Progenitor cell of endocrine pancreas (in vitro differentiated cells): ENCODE measurements around the gene GPRIN3. TPM values are rescaled to one million over a fixed set of nuclear protein-coding genes. Genes with fewer than 3 reads are reported as not detected.

Source experiments
- DNase-seq: peaks from one replicate; pipeline ENCODE4 v3.0.0; 2021; ENCODE audit warnings: low spot score; ENCODE audit not compliant: unreplicated experiment
- H3K27ac Mint-ChIP-seq: 2 replicates; pipeline ENCODE4 v1.8.0; 2021; ENCODE audit warnings: mild to moderate bottlenecking, moderate library complexity, mixed read lengths
- H3K27me3 Mint-ChIP-seq: 2 replicates; pipeline ENCODE4 v1.8.0; 2021; ENCODE audit warnings: mixed read lengths
- H3K36me3 Mint-ChIP-seq: 2 replicates; pipeline ENCODE4 v1.8.0; 2022; ENCODE audit warnings: mixed read lengths; ENCODE audit not compliant: insufficient read depth
- H3K4me1 Mint-ChIP-seq: 2 replicates; pipeline ENCODE4 v1.8.0; 2021; ENCODE audit warnings: low read depth, mixed read lengths
- H3K4me3 Mint-ChIP-seq: 2 replicates; pipeline ENCODE4 v1.8.0; 2021; ENCODE audit warnings: low read depth, mild to moderate bottlenecking, moderate library complexity, mixed read lengths
- H3K9me3 Mint-ChIP-seq: 2 replicates; pipeline ENCODE4 v1.8.0; 2021; ENCODE audit warnings: low read depth, mixed read lengths
- CTCF ChIP-seq: fragments of 200-600 bp; sonication (generic); IDR thresholded peaks from one replicate; pipeline ENCODE4 v1.5.0; 2021; ENCODE audit warnings: antibody characterized with exemption, mild to moderate bottlenecking; ENCODE audit not compliant: unreplicated experiment
- total RNA-seq: library from RNA; stranded (reverse); gene quantifications from 2 replicates; pipeline ENCODE4 v1.2.1, GENCODE V29; 2021

GPRIN3 gene
- total RNA-seq, 1 donor from 2014 or later, result 16.0 TPM

GRCh38 chr4:89287945-89288344 is 19.7 kb downstream of the GPRIN3 start:
- peaks cover 8% of the 10 kb centered on the region for H3K36me3 Mint-ChIP-seq
- H3K4me1 Mint-ChIP-seq, result peaks cover 19% of the 10 kb centered on the region
- no peak overlapping the region for H3K27ac Mint-ChIP-seq
- peaks cover 11% of the 10 kb centered on the region for H3K9me3 Mint-ChIP-seq
- H3K27me3 Mint-ChIP-seq, result no peaks in the 10 kb centered on the region
- DNase-seq, result no peak
- H3K4me3 Mint-ChIP-seq, result no peak overlapping the region
- no peak for TF ChIP-seq CTCF

DNA sequence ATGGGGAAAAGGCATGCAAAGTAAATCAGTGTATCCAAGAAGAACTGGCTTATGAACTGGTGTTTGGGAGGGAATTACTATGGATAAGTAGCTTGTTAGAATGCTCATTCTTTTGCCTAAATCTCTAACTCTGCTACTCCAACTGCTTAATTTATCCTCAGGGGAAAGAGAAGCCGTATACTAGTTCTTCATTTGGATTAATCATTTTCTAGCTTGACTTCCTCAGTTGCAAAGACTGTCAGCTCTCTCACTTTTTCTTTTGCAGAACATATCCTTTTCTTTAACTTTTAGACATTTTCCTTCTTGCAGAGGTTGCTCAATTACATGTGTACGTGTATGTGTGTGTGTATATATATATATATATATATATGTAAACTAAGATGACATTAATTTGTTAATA is 21.9 kb downstream of the GPRIN3 start:
- H3K27me3 Mint-ChIP-seq, result no peaks in the 10 kb centered on the region
- no peak overlapping the region for H3K27ac Mint-ChIP-seq
- H3K36me3 Mint-ChIP-seq, result peaks cover 6% of the 10 kb centered on the region
- peaks cover 8% of the 10 kb centered on the region for H3K9me3 Mint-ChIP-seq
- no peak for DNase-seq
- no peak overlapping the region for H3K4me3 Mint-ChIP-seq
- peaks cover 21% of the 10 kb centered on the region for H3K4me1 Mint-ChIP-seq
- TF ChIP-seq CTCF, result no peak

DNA sequence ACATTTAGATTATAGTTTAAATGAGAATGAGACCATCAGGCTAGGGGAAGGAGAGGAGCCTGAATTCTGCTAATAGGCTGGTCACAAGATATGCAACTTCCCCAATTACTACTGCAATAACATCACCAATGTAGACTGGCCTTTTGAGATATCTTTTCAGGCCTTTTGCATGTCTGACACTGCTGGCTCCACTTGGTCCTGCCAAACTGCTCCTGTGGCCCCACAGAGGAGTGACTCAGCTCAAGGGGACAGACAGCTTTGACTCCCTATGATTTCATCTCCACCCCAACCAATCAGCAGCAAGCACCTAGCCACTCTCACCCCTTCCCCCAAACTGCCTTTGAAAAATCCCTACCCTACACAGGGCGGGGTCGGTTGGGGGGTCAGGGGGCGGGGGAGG is 22.8 kb downstream of the GPRIN3 start:
- Mint-ChIP-seq H3K27ac (no peak overlapping the region), H3K4me1 (peaks cover 21% of the 10 kb centered on the region), H3K9me3 (peaks cover 8% of the 10 kb centered on the region), H3K4me3 (no peak overlapping the region), H3K36me3 (peaks cover 6% of the 10 kb centered on the region), H3K27me3 (no peaks in the 10 kb centered on the region)
- DNase-seq, result no peak
- no peak for TF ChIP-seq CTCF

GRCh38 chr4:89284020-89284424 is 23.6 kb downstream of the GPRIN3 start:
- H3K9me3 Mint-ChIP-seq, result peaks cover 8% of the 10 kb centered on the region
- peaks cover 6% of the 10 kb centered on the region for H3K36me3 Mint-ChIP-seq
- DNase-seq, result no peak
- no peaks in the 10 kb centered on the region for H3K27me3 Mint-ChIP-seq
- H3K27ac Mint-ChIP-seq, result no peak overlapping the region
- peaks cover 21% of the 10 kb centered on the region for H3K4me1 Mint-ChIP-seq
- no peak overlapping the region for H3K4me3 Mint-ChIP-seq
- TF ChIP-seq CTCF, result no peak

DNA sequence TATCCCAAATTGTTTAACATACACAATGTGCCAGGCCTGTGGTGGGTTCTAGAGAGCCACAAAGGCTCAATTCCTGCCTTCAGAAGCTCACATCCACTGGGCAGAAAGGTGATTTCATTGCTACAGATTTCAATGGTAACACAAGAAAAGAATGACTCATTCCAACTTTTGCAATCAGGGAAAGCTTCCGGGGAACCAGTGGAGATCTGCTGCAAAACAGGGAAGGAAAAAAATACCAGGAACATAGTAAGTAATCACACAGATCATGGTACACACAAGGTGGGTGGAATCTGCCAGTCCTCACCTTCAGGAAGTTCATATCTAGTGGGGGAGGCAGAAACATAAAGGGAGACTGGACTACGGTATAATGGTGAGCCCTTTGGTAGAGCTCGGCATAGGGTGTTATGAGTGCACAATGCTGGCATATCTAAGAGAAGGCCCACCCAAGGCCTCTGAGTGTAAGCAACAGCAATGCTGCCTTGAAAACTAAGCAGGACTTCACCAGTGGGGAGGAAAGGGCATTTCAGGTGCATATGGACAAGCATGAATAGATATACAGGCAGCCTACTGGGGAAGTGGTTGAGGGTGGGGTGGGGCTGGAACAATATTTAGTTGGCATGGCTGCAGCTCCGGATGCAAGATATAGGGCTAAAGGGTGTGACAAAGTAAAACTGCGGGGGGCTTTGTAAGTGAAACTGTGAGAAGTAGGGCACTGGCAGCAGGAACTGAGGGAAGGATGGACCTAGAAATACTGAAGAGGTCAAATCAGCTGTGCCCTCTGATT is 24.2 kb downstream of the GPRIN3 start:
- Mint-ChIP-seq H3K27me3 (no peaks in the 10 kb centered on the region), H3K36me3 (peaks cover 6% of the 10 kb centered on the region), H3K27ac (no peak overlapping the region), H3K9me3 (peaks cover 8% of the 10 kb centered on the region), H3K4me3 (no peak overlapping the region), H3K4me1 (peaks cover 21% of the 10 kb centered on the region)
- TF ChIP-seq CTCF, result no peak
- DNase-seq, result no peak
